NCI-H1930 (cell line): ENCODE data around the gene GBE1.
"Not testable (repeated sequence)": the region's sequence is repeated elsewhere in the genome, so short reads cannot be mapped to it uniquely, and the experiment has no call there.

ENCODE experiments used
- DNase-seq, 2 experiments: peaks; one replicate each; lab custom pipeline; 2025; lab: John Stamatoyannopoulos, UW

GBE1 gene

DNA sequence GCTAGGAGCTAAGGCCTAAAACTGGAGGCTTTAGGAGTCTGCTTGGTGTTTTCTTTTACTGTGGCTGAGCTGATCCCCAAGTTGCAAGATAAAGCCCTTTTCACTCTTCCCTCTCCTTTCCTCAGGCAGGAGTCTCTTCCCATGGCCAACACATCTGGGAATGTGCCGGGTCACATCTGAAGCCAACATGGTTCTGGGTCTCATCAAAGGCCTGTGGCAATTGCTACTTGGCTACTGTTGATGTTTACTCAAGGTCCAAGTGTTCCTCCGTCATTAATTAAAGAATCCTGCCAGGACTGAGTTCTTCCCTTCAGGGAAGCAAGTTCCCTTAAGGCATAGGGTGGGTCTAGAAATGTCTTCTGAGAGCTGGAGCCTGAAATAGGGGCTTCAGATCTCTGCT is 230.2 kb downstream of the GBE1 start:
- DNase-seq = no peak

DNA sequence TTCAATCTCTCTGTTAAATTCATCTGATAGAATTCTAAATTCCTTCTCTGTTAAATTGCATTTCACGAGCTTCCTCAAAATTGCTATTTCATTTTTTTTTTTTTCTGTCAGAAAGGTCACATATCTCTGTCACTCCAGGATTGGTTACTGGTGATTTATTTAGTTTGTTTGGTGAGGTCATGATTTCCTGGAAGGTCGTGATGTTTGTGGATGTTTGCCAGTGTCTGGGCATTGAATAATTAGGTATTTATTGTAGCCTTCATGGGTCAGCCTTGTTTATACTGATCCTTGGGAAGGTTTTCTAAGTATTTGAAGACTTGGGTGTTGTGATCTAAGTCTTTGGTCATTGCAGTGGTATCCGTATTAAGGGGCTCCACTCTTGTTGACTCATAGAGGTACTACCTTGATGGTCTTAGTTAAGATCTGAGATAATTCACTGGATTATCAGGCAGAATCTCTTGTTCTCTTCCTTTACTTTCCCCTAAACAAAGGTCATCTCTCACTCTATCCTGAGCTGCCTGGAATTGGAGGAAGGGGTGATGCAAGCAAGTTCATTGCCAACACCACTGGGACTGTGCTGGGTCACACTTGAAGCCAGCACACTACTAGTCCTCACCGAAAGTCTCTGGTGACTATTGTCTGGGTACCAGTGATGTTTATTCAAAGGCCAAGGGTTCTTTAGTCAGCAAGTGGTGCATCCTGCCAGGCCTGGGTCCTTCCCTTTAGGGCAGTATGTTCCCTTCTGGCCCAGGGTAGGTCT is 231.1 kb downstream of the GBE1 start:
- no peak for DNase-seq

DNA sequence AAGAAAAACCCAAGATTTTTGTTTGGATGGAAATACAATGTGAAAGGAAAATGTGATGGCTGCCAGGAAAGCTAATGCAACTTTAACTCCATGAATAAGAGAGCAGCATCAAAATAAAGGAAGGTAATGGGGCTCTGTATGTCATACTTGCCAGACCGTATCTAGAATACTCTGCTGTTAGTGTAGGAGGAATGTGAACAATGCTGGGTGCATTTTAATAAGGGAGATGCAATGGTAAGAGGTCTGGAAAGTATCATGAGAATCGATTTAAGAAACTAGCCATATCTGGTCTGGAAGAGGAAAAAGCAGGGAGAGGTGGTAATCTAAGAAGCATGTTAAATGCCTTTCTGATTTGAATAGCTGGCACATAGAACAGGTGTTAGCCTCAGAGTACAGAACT is 239.6 kb downstream of the GBE1 start:
- DNase-seq = no peak

DNA sequence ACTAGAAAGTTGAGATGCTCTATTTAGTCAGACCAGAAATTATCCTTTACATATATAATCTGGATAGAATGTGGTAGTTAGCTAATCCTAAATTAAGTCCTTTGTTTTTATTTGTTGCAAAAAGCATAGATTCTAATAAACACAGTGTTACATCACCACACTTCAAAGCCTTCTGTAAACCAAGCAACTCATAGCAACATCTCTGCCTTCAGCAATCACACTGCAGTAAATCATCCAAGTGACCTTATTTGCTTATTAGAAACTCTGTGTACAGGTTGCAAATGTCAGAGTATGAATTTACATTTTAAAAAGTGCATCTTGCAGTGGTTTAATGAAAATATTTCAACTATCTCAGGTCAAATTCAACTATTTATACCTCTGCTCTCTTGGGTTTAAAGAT is 242.5 kb downstream of the GBE1 start:
- no peak for DNase-seq

DNA sequence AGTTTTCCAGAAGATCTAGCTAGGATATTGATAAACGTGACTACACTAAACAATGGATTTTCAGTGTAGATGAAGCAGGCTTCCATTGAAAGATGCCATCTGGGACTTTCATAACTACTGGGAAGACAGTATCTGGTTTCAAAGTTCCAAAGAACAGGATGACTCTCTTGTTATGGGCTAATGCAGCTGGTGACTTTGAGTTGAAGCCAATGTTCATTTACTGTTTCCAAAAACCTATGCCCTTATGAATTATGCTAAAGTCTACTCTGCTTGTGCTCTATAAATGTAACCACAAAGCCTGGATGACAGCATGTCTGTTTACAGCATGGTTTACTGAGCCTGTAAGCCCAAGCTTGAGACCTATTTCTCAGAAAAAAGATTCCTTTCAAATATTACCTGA is 245.4 kb downstream of the GBE1 start:
- DNase-seq = no peak

DNA sequence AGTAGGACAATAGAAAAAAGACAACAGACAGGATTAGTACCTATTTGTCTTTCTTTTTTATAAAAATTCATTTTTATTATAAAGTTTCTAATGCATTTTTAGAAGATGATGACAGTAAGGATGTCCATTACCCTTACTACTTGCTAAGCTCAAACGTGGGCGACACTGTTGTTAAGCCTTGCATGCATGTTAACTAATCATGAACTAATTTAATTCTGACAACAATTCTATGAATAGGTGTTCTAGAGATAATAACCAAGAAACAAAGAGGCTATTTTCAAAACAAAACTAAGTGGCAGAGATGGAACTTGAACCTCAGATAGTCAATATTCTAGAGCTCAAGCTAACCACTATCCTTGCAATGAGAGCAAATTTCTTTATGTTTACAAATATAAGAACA is 247.9 kb downstream of the GBE1 start:
- DNase-seq = no peak

DNA sequence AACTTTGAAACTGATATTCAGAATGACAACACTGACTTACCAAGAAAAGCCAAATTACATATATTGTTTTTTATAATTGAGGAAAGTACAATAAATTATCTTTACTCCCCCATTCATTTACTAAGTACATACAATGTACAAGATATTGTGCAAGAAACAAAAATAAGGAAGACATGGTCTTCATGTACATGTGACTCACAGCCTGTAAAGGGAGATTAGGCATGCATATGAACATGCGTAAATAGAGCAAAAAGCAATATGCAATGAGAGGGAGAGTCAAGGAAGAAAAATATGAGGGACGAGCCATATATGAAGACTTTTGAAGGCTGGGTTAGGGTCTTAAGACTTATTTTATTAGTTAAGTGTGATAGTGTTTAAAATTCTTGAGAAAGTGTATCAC is 258.4 kb downstream of the GBE1 start:
- no peak for DNase-seq

DNA sequence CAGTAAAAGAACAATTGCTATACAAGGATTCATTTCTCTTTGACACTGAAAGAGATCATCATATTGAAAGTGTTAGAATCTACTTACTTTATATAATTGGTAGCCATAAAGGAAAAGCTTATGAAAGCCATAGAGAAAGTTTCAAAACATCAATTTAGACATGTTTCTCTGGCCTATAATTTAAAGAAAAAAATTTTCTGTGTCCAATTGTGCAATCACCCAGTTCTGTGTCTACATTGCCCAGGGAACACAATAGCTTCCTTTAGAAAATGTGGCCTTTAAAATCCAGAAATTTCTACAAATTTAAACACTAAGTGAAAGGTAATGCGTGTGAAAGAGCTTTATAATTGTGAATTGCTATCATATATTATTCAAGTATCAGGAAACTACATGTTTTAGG is 259.2 kb downstream of the GBE1 start:
- DNase-seq = no peak

DNA sequence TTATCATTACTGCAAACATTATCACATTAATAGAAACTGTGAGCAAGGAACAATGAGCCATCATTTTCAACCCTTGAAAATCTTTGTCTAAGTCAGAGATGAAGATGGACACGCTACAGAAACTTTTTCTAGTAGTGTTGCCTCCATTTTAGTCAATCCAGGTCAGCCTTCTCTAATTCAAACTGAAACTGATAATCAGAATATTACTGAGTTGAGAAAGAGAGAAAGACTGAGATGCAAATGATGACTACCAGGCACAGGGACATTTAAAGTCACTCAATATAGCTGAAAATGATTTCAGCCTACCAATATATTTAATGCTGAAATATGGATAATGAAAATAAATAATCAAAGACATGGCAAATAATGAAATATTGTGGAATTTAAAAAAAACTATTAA is 261.4 kb downstream of the GBE1 start:
- no peak for DNase-seq

DNA sequence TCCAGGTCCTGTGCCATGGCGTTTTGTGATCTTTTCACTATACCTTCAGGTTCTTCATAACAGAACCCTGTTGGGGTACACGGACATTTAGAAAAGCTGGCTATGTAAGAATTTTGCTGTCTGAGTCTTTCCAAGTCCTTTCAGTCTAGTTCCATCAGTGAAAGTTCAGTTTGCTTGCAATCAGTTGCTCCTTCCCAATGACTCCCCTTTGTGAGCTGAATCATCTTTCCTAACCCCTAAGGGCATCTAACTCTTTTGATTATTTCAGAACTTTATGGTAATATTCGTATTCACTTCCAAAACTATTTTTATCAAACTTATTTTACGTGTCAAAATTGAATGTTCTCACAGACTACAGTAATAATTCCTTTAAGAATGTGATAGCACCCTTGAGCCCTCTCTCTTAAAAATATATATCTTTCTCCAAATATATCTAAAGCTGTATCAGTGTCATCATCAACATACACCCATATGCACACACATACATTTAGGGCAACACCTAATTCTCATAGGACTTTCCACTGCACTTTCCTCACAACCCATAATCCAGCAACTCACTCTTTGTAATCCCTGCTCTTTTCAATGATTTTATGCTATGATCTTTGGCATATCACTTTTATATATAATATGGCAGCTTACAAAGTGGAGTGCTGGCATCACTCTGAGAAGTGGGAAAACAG is 263.7 kb downstream of the GBE1 start:
- no peak for DNase-seq

DNA sequence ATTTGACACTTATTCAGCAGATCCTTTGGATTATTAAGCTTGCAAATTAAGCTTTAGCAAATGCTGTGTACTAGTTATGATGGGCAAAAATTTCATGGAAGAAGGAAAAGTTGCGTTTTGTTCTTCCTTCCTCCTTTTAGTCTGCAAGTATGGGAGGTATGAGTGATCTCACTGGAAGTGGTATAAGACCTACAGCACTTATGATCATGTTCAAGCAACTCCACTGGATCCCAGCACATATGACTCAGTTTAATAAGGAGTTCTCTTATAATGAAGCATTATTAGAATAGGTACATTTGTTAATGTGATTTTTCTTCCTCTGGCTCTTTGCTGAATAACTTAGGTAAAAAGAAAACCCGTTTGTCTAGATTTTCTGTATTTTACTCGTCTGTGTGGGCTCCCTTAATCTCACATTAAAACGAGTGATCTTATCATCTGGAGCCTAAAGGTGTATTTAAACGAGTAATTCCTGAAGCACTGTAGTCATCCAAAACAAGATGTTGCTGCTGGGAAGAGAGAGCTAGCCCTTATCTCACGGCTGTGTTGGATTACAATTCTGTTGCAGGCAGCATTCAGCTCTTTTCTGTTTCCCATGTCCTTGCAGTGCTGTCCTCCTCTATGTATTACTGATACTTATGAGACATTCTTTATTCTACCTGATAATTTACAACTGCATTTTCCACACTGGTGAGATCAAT is 264.9 kb downstream of the GBE1 start:
- DNase-seq = no peak

DNA sequence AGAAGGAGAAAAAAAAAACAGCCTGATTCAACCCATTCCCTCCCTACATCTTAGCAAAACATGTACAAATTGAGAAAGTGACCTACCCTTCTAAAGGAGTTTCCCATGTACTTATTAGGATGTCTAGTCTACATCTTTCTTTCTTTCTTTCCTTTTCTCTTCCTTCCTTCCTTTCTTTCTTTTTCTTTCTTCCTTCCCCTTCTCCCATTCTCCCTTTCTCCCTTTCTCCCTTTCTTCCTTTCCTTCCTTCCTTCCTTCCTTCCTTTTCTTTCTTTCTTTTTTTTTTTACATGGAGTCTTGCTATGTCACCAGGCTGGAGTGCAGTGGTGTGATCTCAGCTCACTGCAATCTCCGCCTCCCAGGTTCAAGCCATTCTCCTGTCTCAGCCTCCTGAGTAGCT is 269.0 kb downstream of the GBE1 start:
- not testable (repeated sequence) for DNase-seq

DNA sequence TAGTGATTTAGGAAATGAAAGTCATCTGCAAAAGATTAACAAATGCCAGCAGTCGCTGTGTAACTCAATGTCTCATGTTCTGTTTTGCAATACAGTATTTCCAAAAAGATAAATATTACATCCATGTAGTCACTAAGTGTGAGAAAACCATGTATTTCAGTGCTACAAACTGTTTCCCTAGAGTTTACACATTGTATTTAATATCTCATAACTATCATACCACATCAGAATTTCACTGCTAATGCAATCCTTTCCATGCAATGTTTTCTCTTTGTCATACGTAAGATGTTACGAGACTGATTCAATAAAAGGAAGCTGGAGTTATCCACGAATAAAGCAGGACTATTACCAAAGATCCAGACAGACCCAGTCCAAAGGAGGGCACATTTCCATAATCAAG is 269.4 kb downstream of the GBE1 start:
- DNase-seq = no peak

DNA sequence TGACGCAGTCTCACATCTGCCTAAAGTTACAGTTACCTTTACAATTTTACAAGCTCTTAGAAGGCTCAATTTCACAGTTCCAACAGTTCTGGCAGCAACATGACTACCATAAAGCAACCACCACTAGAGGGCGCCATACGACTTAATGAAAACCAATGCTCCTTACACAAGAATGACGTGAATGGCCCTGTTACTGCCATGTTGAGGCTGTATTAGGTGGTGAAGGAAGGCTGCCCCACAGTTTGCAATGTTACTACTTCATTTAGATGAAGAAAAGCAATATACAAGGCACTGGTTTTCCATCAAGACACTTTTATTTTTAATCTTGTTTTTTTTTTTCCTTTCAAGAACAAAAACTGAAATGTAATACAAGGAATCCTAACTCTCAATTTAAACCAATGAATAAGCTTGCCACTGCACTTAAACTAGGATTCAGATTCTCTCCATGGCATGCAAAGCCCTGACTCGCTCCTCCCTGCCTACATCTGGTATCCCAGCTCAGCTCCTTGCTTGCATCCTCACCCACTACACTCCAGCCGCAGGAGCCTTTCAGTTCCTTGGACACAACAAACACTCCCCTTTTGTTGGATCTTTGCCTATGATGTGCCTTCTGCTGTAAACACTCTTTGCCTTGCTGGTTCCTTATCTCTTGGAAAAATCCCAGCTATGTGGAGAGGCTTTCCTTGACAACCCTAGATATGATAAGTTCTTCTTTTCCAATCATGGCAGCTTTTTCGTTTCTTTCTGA is 270.7 kb downstream of the GBE1 start:
- DNase-seq = peak; percentile 40 to 49

DNA sequence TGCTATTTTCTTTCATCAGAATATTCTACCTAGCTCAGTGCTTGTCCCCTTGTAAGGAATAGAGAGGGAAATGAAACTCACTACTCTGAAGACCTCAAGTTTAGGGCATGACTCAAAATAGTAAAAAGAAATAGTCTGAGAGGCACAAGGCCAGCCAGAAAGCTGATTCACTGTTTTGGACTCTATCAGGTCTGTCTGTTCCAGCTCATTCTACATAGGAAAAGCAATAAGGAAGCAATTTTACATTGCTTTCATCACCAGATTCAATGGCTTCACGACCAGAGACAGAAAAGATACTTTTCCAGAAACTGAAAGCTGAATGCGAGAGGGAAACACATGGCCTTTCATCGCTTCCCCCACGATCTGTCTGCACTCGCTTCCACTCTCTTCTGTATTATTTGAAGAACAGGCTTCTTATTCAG is 276.0 kb downstream of the GBE1 start:
- no peak for DNase-seq

DNA sequence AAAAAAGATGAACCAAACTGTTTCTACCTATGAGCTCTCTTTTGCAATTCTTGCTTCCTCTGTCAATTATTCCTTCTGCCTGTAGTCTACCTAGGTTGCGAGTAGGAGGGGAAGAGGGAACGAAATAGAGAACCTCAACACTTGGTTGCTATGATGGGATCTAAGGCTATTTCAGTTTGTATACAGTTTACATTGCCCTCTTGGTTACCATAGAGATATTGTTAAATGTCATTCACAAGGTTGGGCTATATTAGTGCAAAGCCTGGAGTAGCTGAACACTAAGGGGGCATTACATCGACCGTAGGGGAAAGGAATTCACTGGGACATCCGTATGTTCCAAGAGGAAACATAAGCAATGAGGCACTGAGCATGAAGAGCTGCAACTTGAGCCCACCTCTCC is 276.9 kb downstream of the GBE1 start:
- no peak for DNase-seq

DNA sequence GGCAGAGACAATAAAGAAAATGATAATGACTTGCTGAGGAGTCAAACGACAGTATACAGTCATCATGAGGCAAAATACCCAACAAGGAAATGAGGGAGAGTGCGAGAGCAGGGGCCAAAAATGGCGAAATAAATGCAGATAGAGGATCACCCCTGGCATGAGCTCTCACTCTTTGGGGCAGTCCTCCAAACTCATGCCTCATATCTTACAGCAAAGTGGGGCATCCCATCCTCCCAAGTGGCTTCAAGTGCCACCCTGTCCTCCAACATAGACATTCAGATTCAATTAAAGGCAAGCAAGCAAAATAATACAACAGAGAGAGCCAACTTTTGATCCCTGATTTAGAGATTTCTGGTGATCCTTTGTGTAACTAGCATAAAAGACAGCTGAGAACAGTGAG is 278.4 kb downstream of the GBE1 start:
- DNase-seq = no peak

DNA sequence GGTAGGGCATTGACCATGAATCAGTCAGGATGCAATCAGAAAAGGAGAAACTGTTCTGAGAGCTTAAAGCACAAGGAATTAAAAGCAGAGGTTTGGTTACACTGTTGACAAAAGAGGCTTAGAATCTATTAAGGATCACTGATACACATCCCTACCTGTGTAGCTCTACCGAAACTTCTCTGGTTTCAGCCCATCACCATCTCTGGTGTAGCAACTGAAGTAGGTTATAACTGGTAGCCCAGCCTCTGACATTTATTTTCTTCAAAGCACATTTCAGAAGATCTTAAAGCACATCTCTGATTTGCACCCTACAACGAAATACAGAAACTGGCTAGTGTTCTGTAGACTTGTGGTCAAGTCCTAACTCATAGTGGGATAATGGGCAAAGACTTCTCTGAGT is 283.7 kb downstream of the GBE1 start:
- no peak for DNase-seq

DNA sequence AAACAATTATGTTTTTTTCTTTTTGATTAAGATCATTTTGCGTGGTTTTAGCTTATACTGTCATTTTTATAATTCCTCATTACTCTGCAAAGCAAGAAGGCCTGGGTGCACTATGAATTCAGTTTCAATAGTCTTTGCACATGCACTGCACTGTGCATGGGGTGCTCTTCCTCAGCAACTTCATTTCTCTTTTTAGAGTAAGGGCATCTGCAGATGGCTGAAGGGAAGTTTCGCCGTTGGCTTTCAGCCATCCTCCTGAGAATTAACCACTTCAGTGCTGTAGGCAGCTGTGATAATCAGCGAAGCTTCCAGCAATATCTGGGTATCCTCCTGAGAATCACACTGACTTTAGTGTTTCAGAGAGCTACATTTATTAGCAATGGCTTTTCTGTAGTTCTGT is 284.8 kb downstream of the GBE1 start:
- no peak for DNase-seq

DNA sequence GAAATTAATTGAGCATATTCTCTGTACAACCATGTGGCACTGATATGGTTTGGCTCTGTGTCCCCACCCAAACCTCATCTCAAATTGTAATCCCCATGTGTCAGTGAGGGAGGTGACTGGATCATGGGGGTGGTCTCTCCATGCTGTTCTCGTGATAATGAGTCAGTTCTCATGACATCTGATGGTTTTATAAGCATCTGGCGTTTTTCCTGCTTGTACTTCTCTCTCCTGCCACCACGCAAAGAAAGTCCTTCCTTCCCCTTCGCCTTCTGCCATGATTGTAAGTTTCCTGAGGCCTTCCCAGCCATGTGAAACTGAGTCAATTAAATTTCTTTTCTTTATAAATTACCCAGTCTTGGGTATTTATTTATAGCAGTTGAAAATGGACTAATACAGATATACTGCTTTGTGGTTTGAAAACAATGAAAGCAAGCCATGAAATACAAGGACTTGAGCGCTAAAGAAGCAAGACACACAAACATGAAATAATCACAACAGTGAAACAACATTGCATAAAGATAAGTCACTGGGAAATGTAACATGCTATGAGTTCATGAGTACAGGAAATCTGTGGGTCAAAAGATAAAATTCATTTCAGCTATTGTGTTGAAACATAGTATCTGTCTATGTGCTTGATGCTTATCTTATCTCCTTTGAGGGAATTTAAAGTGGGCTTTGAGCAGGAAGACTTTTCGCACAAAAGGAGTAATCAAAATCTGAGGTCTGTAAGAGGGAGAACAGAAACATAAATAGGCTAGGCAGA is 288.7 kb downstream of the GBE1 start:
- DNase-seq = no peak

DNA sequence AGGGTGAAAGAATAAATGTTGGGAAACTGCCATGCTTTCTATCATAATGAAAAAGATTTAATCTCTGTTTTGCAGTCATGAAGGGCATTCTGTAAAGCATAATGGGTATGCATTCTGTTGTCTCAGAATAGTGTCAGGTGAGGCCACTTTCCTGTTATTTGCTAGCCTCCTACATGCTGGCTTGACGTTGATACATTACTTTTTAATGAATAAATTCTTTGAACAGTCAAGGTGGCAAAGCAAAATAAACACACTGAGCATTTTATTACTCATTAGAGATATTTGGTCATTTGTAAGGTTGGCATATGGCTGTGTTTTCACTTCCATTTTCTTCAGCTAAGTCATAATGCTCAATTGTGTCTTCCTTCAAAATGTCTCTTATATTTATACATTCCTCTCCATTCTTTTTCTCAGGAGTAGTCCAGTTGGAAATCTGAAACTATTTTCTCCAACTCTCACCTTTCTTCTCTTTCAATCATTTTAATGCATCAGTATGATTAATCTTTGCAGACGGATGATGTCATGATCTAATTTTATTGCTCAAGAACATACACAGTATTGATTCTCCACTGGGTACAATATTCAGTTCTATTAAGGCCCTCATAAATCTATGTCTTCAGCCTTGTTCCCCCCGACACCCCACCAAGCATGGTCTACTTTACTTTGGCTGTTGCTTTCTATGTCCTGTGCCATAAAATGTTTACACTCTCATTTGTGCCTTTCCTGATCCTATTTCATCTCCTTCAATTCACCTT is 290.7 kb downstream of the GBE1 start:
- no peak for DNase-seq
